Fibroblast of lung (primary cell): ENCODE results near the gene CCR3.

Experiments
- EZH2 ChIP-seq: IDR thresholded peaks from 2 replicates; pipeline ENCODE4 v1.5.1; 2012; ENCODE audit warnings: low read length, control low read depth, mild to moderate bottlenecking; ENCODE audit errors: missing control alignments
- TF ChIP-seq, protein P1 (sequence below), 2 donors: IDR thresholded peaks in 1 of 2; conservative IDR thresholded peaks in 1 of 2; 1 replicate in 1 of 2; 2 replicates in 1 of 2; pipeline ENCODE4 v1.5.1; 2011 to 2012; ENCODE audit warnings: low read length in 2 of 2, control low read depth in 1 of 2, inconsistent platforms in 1 of 2, low read depth in 1 of 2, mild to moderate bottlenecking in 1 of 2

DNA sequence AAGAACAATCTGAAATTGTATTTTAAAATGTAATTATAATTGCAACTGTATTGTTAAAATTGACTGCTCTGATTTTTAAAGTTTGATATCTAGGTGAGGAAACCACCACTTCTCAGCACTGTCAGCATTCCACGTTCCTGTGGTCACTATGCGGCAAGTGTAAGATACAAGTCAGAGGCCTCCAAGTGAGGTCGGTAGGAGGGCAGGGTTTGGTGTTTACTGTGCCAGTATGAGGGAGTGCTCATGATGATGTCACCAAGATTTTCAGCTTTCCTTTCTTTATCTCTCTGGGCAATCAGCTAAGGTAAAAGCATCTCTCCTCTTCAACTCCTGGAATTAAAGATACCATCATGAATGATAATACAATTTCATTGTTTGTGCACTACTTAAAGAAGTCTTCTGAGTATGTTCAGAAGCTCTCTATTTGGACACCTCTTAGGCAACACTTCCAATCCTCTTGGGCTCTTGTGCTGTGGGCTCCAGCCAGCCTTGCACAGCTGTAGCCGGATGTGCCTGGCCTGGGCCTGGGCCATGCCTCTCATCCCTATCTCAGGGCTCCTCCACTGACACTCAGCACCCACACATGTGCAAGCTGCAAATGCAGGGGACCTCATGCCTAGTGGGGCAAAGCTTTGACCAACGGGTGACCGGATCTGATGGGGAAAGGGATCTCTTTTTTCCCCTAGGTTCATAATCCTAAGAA lies 42.9 kb downstream of the CCR3 start:
- TF ChIP-seq, protein P1, sequence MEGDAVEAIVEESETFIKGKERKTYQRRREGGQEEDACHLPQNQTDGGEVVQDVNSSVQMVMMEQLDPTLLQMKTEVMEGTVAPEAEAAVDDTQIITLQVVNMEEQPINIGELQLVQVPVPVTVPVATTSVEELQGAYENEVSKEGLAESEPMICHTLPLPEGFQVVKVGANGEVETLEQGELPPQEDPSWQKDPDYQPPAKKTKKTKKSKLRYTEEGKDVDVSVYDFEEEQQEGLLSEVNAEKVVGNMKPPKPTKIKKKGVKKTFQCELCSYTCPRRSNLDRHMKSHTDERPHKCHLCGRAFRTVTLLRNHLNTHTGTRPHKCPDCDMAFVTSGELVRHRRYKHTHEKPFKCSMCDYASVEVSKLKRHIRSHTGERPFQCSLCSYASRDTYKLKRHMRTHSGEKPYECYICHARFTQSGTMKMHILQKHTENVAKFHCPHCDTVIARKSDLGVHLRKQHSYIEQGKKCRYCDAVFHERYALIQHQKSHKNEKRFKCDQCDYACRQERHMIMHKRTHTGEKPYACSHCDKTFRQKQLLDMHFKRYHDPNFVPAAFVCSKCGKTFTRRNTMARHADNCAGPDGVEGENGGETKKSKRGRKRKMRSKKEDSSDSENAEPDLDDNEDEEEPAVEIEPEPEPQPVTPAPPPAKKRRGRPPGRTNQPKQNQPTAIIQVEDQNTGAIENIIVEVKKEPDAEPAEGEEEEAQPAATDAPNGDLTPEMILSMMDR (conservative IDR thresholded peaks at IDR 0.05 in 1 of 2, IDR thresholded peaks at IDR 0.05 in 1 of 2; ENCODE audit: low read depth in 1 of 2, low read length in 2 of 2) = no peak
- no peak for TF ChIP-seq EZH2
